HepG2 (cell line): ENCODE measurements around the gene GBA3. TPM values are rescaled to one million over a fixed set of nuclear protein-coding genes. Genes with fewer than 3 reads are reported as not detected.

Source experiments
- ATAC-seq: fragments of 200-7000 bp; cut with Tn5 transposase; 3 replicates; pipeline ENCODE4 v1.9.1; 2020; ENCODE audit warnings: mild to moderate bottlenecking, moderate library complexity
- BruUV-seq: library from RNA; stranded (reverse); fragments of 400-500 nt; replicated peaks from 2 replicates; lab custom pipeline; 2021; lab: Mats Ljungman, UMichigan
- CTCF ChIA-PET: fragments of 300-600 bp; formaldehyde crosslinking; extraction: SDS; loops from one replicate; lab custom pipeline; 2021; ENCODE audit warnings: low total read pairs, inconsistent platforms, low intra/inter-chr PET ratio; lab: Yijun Ruan, JAX
- POLR2A ChIA-PET: fragments of 350-600 bp; sonication (Branson Sonifier 250); formaldehyde crosslinking; loops from one replicate; lab custom pipeline; 2020; ENCODE audit warnings: antibody characterized with exemption, inconsistent platforms; lab: Yijun Ruan, JAX
- DNase-seq: peaks from one replicate; pipeline ENCODE4 v3.0.0-alpha.2; 2015; ENCODE audit warnings: low spot score
- FAIRE-seq: peaks from 3 replicates; lab custom pipeline; 2011; peaks lifted over from hg19 to GRCh38; lab: Jason Lieb, UNC
- H2AFZ ChIP-seq: one replicate; pipeline ENCODE4 v1.6.1; 2011; ENCODE audit warnings: low read length, inconsistent platforms
- H3K27ac ChIP-seq: fragments of 300-600 bp; 3 replicates; pipeline ENCODE4 v1.8.0; 2011; ENCODE audit warnings: mixed run types, mild to moderate bottlenecking, mixed read lengths, low read length, inconsistent platforms; ENCODE audit not compliant: insufficient read depth; ENCODE audit errors: extremely low read length
- H3K27me3 ChIP-seq, 2 experiments: fragments of 200-600 bp in 1 of 2; 2 replicates in 1 of 2; 3 replicates in 1 of 2; pipeline versions ENCODE4 v1.6.0 to v1.8.0; 2011; ENCODE audit warnings: low read length in 2 of 2, mild to moderate bottlenecking in 2 of 2, moderate library complexity in 2 of 2, inconsistent platforms in 1 of 2; ENCODE audit not compliant: insufficient read depth in 2 of 2, control insufficient read depth in 1 of 2
- H3K36me3 ChIP-seq, 2 experiments: fragments of 200-600 bp in 1 of 2; replicated peaks in 1 of 2; 2 replicates in 1 of 2; 3 replicates in 1 of 2; pipeline versions ENCODE4 v1.5.1 to v1.8.0; 2011; ENCODE audit warnings: low read length in 2 of 2, inconsistent platforms in 1 of 2; ENCODE audit not compliant: insufficient read depth in 2 of 2, control insufficient read depth in 1 of 2
- H3K4me1 ChIP-seq: 2 replicates; pipeline ENCODE4 v1.5.1; 2012; ENCODE audit warnings: low read length, inconsistent platforms; ENCODE audit not compliant: insufficient read depth
- H3K4me2 ChIP-seq: 2 replicates; pipeline ENCODE4 v1.6.0; 2011; ENCODE audit warnings: low read depth, low read length, inconsistent platforms
- H3K4me3 ChIP-seq, 3 experiments: fragments of 200-600 bp in 1 of 3; sonication (generic), shearing (Covaris generic) in 1 of 3; replicated peaks in 1 of 3; 2 replicates each; pipeline ENCODE4 v1.5.1; 2011 to 2016; ENCODE audit warnings: low read length in 3 of 3, inconsistent platforms in 2 of 3, low read depth in 2 of 3, mild to moderate bottlenecking in 2 of 3, control low read depth in 1 of 3, mixed read lengths in 1 of 3; ENCODE audit not compliant: insufficient read depth in 1 of 3
- H3K79me2 ChIP-seq: one replicate; pipeline ENCODE4 v1.6.1; 2011; ENCODE audit warnings: low read length, inconsistent platforms; ENCODE audit not compliant: insufficient read depth
- H3K9ac ChIP-seq: 2 replicates; pipeline ENCODE4 v1.6.0; 2011; ENCODE audit warnings: mild to moderate bottlenecking, low read depth, low read length, inconsistent platforms; ENCODE audit not compliant: insufficient read depth
- H3K9me3 ChIP-seq: 2 replicates; pipeline ENCODE4 v1.5.1; 2012; ENCODE audit warnings: mild to moderate bottlenecking, low read length
- H4K20me1 ChIP-seq: 2 replicates; pipeline ENCODE4 v1.6.0; 2011; ENCODE audit warnings: inconsistent platforms, mild to moderate bottlenecking, low read length, moderate library complexity; ENCODE audit not compliant: insufficient read depth
- ARNTL ChIP-seq: sonication (generic); formaldehyde crosslinking; IDR thresholded peaks from 2 replicates; pipeline ENCODE4 v1.4.0; 2020; ENCODE audit warnings: mild to moderate bottlenecking, missing genetic modification reagents
- CCAR2 ChIP-seq: fragments of 200-400 bp; formaldehyde crosslinking; optimal IDR thresholded peaks from 2 replicates; pipeline ENCODE3; 2018; ENCODE audit warnings: low read depth, mild to moderate bottlenecking, low read length, moderate library complexity
- GATAD1 ChIP-seq: IDR thresholded peaks from 2 replicates; pipeline ENCODE4 v1.6.1; 2016; ENCODE audit warnings: missing genetic modification reagents, missing compliant biosample characterization
- ISX ChIP-seq: sonication (generic); formaldehyde crosslinking; conservative IDR thresholded peaks from 2 replicates; pipeline ENCODE4 v1.5.0; 2020; ENCODE audit warnings: missing genetic modification reagents
- KDM2A ChIP-seq: sonication (generic); formaldehyde crosslinking; IDR thresholded peaks from 2 replicates; pipeline ENCODE4 v1.4.0; 2020; ENCODE audit warnings: low read depth, missing genetic modification reagents, borderline replicate concordance
- MEIS2 ChIP-seq: sonication (generic); formaldehyde crosslinking; IDR thresholded peaks from 2 replicates; pipeline ENCODE4 v1.9.0; 2021; ENCODE audit warnings: mild to moderate bottlenecking, missing genetic modification reagents
- SNRNP70 ChIP-seq: fragments of 200-400 bp; formaldehyde crosslinking; IDR thresholded peaks from 2 replicates; pipeline ENCODE4 v1.6.1; 2017; ENCODE audit warnings: mild to moderate bottlenecking, low read depth, low read length, moderate library complexity
- U2AF2 ChIP-seq: fragments of 200-400 bp; formaldehyde crosslinking; IDR thresholded peaks from 2 replicates; pipeline ENCODE4 v1.6.1; 2017; ENCODE audit warnings: low read depth, mild to moderate bottlenecking, low read length
- ZNF274 ChIP-seq: sonication (generic); formaldehyde crosslinking; IDR thresholded peaks from 2 replicates; pipeline ENCODE4 v1.5.1; 2020; ENCODE audit warnings: mild to moderate bottlenecking, missing genetic modification reagents
- ZNF614 ChIP-seq: IDR thresholded peaks from 2 replicates; pipeline ENCODE4 v1.6.1; 2018; ENCODE audit warnings: missing biosample characterization, missing genetic modification reagents, inconsistent platforms, borderline replicate concordance
- ZNF674 ChIP-seq: sonication (generic); formaldehyde crosslinking; IDR thresholded peaks from 2 replicates; pipeline ENCODE4 v1.5.0; 2020; ENCODE audit warnings: low read depth, mild to moderate bottlenecking, missing genetic modification reagents
- WGBS: methylation state at CpG from one replicate; pipeline ENCODE4 v1.1.6; 2017; ENCODE audit warnings: low lambda C conversion rate; 5-methylcytosine and 5-hydroxymethylcytosine counted together
- in situ Hi-C: cut with HindIII; loops from 2 replicates; pipeline ENCODE4 v1.10.0; 2017; ENCODE audit warnings: low pct_unique_long_range_greater_than_20kb; ENCODE audit not compliant: extremely low pct_ligation_motif_present
- intact Hi-C: fragments of 100-400 bp; cut with micrococcal nuclease; formaldehyde crosslinking; loops from one replicate; pipeline ENCODE4 v1.10.0; 2022; ENCODE audit not compliant: unreplicated experiment
- polyA plus RNA-seq, 8 experiments: library from polyadenylated mRNA; depleted of rRNA in 3 of 8; stranded (reverse) in 7 of 8; unstranded in 1 of 8; fragments of >200 nt; fragmentation: Illumina TruSeq in 4 of 8; extraction: Trizol in 4 of 8; gene quantifications; 2 replicates each; pipeline versions ENCODE4 v1.2.1 to v1.2.3, GENCODE V29; 2011 to 2016; ENCODE audit warnings: low read depth in 4 of 8, missing spikeins in 1 of 8, mixed read lengths in 1 of 8; ENCODE audit not compliant: insufficient read depth in 1 of 8
- total RNA-seq, 5 experiments: library from RNA; depleted of rRNA; stranded (reverse); fragments of >200 nt; fragmentation: Illumina TruSeq; extraction: Trizol; gene quantifications; 2 replicates each; pipeline ENCODE4 v1.2.3, GENCODE V29; 2016; ENCODE audit warnings: low read depth in 1 of 5
- TF ChIP-seq, protein P1 (sequence below): sonication (generic); formaldehyde crosslinking; conservative IDR thresholded peaks from 2 replicates; pipeline ENCODE4 v1.4.0; 2020; ENCODE audit warnings: missing genetic modification reagents
- TF ChIP-seq, protein P2 (sequence below): sonication (generic); formaldehyde crosslinking; IDR thresholded peaks from 2 replicates; pipeline ENCODE4 v1.8.0; 2022; ENCODE audit warnings: missing genetic modification reagents, low read depth, mild to moderate bottlenecking, borderline replicate concordance

Gene GBA3
- total and polyA plus RNA-seq, 2 of the 13 experiments (the other 11 are each of a cell fraction or from before 2014, with no cell fraction given): 0.18 TPM; not detected in 1

DNA sequence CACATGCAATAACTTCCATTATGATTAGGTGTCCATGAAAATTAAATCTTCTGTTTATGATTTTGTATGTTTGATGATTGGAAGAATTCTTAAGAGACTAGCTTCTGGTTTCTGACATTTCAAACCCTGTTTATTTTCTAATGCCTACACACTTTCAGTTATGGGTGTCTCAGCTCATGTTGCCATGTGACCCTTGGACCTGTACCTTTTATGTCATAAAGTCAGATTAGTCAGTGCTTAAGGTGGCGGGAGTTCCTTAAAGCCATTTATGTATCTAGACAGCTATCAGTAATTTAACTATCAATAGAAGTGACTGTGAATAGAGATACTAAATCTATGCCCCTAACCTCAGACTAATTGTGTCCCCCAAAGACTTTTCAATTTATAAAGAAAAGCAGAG lies 155.6 kb downstream of the GBA3 start:
- 20% methylated on average over 1 of the region's 1 CpG for WGBS
- in situ Hi-C loops (no loop called here), intact Hi-C loops (no loop called here)
- H3K4me3 ChIP-seq: no peak overlapping the region
- H3K79me2 ChIP-seq: no peaks in the 10 kb centered on the region
- no peak for FAIRE-seq
- H3K36me3 ChIP-seq: no peaks in the 10 kb centered on the region
- no peak overlapping the region for H2AFZ ChIP-seq
- H3K4me1 ChIP-seq: no peaks in the 10 kb centered on the region
- no peak overlapping the region for H3K27ac ChIP-seq
- ChIA-PET POLR2A (no interaction called here), CTCF (no interaction called here)
- ATAC-seq: no peak
- no peak for TF ChIP-seq GATAD1 (CRISPR knock-in tag)
- TF ChIP-seq U2AF2: no peak
- TF ChIP-seq ZNF274 (CRISPR knock-in tag): no peak
- TF ChIP-seq MEIS2: no peak
- no peak for TF ChIP-seq SNRNP70
- no peak for TF ChIP-seq ZNF674 (CRISPR knock-in tag)
- TF ChIP-seq ZNF614 (CRISPR knock-in tag): no peak
- TF ChIP-seq, protein P1, sequence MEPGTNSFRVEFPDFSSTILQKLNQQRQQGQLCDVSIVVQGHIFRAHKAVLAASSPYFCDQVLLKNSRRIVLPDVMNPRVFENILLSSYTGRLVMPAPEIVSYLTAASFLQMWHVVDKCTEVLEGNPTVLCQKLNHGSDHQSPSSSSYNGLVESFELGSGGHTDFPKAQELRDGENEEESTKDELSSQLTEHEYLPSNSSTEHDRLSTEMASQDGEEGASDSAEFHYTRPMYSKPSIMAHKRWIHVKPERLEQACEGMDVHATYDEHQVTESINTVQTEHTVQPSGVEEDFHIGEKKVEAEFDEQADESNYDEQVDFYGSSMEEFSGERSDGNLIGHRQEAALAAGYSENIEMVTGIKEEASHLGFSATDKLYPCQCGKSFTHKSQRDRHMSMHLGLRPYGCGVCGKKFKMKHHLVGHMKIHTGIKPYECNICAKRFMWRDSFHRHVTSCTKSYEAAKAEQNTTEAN (CRISPR knock-in tag): no peak
- no peak for TF ChIP-seq CCAR2
- no peak for TF ChIP-seq ISX
- TF ChIP-seq, protein P2, sequence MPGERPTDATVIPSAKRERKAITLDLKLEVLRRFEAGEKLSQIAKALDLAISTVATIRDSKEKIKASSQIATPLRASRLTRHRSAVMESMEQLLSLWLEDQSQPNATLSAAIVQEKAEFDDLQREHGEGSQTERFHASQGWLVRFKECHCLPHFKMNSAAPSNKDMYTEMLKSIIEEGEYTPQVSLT (CRISPR knock-in tag): no peak
- TF ChIP-seq KDM2A (CRISPR knock-in tag): no peak
- TF ChIP-seq ARNTL (CRISPR knock-in tag): no peak
- H3K9ac ChIP-seq: no peak overlapping the region
- H3K9me3 ChIP-seq: no peaks in the 10 kb centered on the region
- no peak overlapping the region for H3K4me2 ChIP-seq
- no peaks in the 10 kb centered on the region for H3K27me3 ChIP-seq
- DNase-seq: no peak
- no TSS peak for BruUV-seq
- no peaks in the 10 kb centered on the region for H4K20me1 ChIP-seq
